OCI-LY1 (cell line): ENCODE data around the gene ZNF646.

Experiments used
- CTCF ChIP-seq: fragments of 200-600 bp; sonication (generic), shearing (Covaris generic); IDR thresholded peaks from 2 replicates; pipeline ENCODE4 v1.5.1; 2017; ENCODE audit warnings: mild to moderate bottlenecking, antibody characterized with exemption, low read length, moderate library complexity, mixed read lengths
- EZH2 ChIP-seq: fragments of 200-600 bp; sonication (generic), shearing (Covaris generic); IDR thresholded peaks from 2 replicates; pipeline ENCODE4 v1.8.0; 2017; ENCODE audit warnings: borderline replicate concordance, mixed run types, mild to moderate bottlenecking, antibody characterized with exemption, low read length, moderate library complexity, mixed read lengths

DNA sequence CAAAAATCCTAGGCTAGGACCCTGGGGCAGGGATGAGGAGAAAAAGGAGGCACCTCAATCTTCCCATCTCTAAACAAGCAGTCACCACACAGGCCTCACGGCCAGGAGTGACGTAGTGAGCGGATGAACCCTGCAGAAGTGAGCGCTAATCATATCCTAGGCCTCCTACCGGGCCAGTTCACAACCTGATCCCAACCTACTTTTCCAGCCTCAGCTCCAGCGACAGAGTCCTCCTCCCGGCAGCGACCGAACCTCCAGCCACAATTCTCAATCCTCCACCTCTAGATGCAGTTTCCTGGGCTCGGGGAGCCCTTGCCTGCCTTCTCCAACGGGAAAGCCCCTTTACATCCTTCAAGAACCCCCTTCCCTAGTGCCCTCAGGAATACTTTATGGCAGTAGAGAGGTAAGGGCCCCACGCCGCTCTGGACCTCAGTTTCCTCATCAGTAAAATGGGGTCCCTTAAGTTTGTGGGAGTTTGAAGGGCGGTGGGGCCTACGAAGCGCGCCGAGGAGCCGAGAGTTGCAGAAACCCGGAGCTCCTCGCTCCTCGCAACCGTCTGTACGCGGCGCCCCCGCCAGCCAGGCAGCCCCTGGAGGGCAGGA lies 1.6 kb upstream of the ZNF646 start:
- TF ChIP-seq EZH2, result no peak
- TF ChIP-seq CTCF, result no peak
